NCI-H1092 (cell line): Measurements from ENCODE around the gene ALDH5A1.

Source experiments
- DNase-seq: peaks from one replicate; lab custom pipeline; 2025; lab: John Stamatoyannopoulos, UW

The ALDH5A1 gene

GRCh38 chr6:24569811-24570210 lies 75.0 kb downstream of the ALDH5A1 start:
- no peak for DNase-seq

- DNase-seq, result no peak
These were observed 76.6 kb downstream of the ALDH5A1 start for GRCh38 chr6:24571361-24571760.

GRCh38 chr6:24574809-24575208 lies 80.0 kb downstream of the ALDH5A1 start:
- no peak for DNase-seq

- DNase-seq, result no peak
These were observed 81.7 kb downstream of the ALDH5A1 start for GRCh38 chr6:24576447-24576846.

- DNase-seq, result peak; percentile 58
These were observed 86.4 kb downstream of the ALDH5A1 start for GRCh38 chr6:24581084-24581669.

GRCh38 chr6:24583463-24584381 lies 89.0 kb downstream of the ALDH5A1 start:
- peak; percentile 80 for DNase-seq

GRCh38 chr6:24584382-24584720 lies 89.6 kb downstream of the ALDH5A1 start:
- peak; percentile 61 for DNase-seq
